OCI-LY3 (cell line): Measurements from ENCODE around the gene SCP2.

Source experiments
- H2AFZ ChIP-seq: fragments of 200-600, 300-600 bp; shearing (Covaris generic); 2 replicates; pipeline ENCODE4 v1.6.0; 2014; ENCODE audit warnings: antibody characterized with exemption, low read depth, low read length
- H3K27ac ChIP-seq: fragments of 200-600, 300-600 bp; sonication (generic); 2 replicates; pipeline ENCODE4 v1.5.1; 2014; ENCODE audit warnings: mild to moderate bottlenecking, low read length, moderate library complexity, mixed read lengths
- H3K27me3 ChIP-seq: fragments of 200-600, 300-600 bp; sonication (generic); 2 replicates; pipeline ENCODE4 v1.6.1; 2014; ENCODE audit warnings: low read depth, low read length, mixed read lengths
- H3K36me3 ChIP-seq: fragments of 200-600, 300-600 bp; sonication (generic); replicated peaks from 2 replicates; pipeline ENCODE3; 2014; ENCODE audit warnings: low read depth, low read length, mixed read lengths
- H3K4me1 ChIP-seq: fragments of 300-600, 200-600 bp; sonication (generic); 2 replicates; pipeline ENCODE4 v1.6.1; 2014; ENCODE audit warnings: low read length, mixed read lengths
- H3K4me2 ChIP-seq: fragments of 200-600, 300-600 bp; sonication (generic); 2 replicates; pipeline ENCODE4 v1.6.1; 2014; ENCODE audit warnings: low read length, mixed read lengths
- H3K4me3 ChIP-seq: fragments of 300-600, 200-600 bp; sonication (generic); 2 replicates; pipeline ENCODE4 v1.5.1; 2014; ENCODE audit warnings: antibody characterized with exemption, mild to moderate bottlenecking, low read length, moderate library complexity
- H3K79me2 ChIP-seq: fragments of 300-600, 200-600 bp; shearing (Covaris generic); 2 replicates; pipeline ENCODE4 v1.6.1; 2014; ENCODE audit warnings: mild to moderate bottlenecking, low read length, mixed read lengths
- H3K9ac ChIP-seq: fragments of 300-600, 200-600 bp; shearing (Covaris generic); 2 replicates; pipeline ENCODE4 v1.6.0; 2014; ENCODE audit warnings: mild to moderate bottlenecking, low read length, moderate library complexity
- H3K9me3 ChIP-seq: fragments of 200-600, 300-600 bp; shearing (Covaris generic); 2 replicates; pipeline ENCODE4 v1.6.1; 2014; ENCODE audit warnings: low read length, mixed read lengths; ENCODE audit not compliant: insufficient read depth
- H4K20me1 ChIP-seq: fragments of 200-600, 300-600 bp; sonication (generic); 2 replicates; pipeline ENCODE4 v1.6.1; 2016; ENCODE audit warnings: low read length, mixed read lengths; ENCODE audit not compliant: insufficient read depth
- EZH2phosphoT487 ChIP-seq: fragments of 200-600 bp; shearing (Covaris generic); IDR thresholded peaks from 2 replicates; pipeline ENCODE4 v1.6.1; 2018; ENCODE audit warnings: antibody characterized with exemption, mixed run types, low read depth
- TF ChIP-seq, protein P1 (sequence below): fragments of 200-600, 300-600 bp; sonication (generic); IDR thresholded peaks from 2 replicates; pipeline ENCODE4 v1.5.1; 2014; ENCODE audit warnings: antibody characterized with exemption, low read length, low read depth

SCP2 gene

GRCh38 chr1:52927212-52928014, at the start of gene SCP2:
Gene SCP2, plus strand, starts transcription at chr1:52927276. Its CDS starts 121 bp downstream, at chr1:52927397.
- Histone ChIP-seq H3K4me3 (peak within 1 kb of the TSS; percentile 89), H3K27ac (no peak within 1 kb of the TSS), H3K36me3 (no peaks in the 10 kb centered on the region), H4K20me1 (no peaks in the 10 kb centered on the region), H3K9ac (peak within 1 kb of the TSS; percentile 80), H3K4me2 (peak within 1 kb of the TSS; percentile 91), H3K27me3 (no peaks in the 10 kb centered on the region; the same call in 1 of the 2 replicates), H3K9me3 (no peaks in the 10 kb centered on the region), H2AFZ (peak within 1 kb of the TSS; percentile 86), H3K4me1 (peaks cover 13% of the 10 kb centered on the region), H3K79me2 (0 out of 2 replicates have a peak, but pooled peaks cover 4% of the 10 kb centered on the region)
- TF ChIP-seq, protein P1, sequence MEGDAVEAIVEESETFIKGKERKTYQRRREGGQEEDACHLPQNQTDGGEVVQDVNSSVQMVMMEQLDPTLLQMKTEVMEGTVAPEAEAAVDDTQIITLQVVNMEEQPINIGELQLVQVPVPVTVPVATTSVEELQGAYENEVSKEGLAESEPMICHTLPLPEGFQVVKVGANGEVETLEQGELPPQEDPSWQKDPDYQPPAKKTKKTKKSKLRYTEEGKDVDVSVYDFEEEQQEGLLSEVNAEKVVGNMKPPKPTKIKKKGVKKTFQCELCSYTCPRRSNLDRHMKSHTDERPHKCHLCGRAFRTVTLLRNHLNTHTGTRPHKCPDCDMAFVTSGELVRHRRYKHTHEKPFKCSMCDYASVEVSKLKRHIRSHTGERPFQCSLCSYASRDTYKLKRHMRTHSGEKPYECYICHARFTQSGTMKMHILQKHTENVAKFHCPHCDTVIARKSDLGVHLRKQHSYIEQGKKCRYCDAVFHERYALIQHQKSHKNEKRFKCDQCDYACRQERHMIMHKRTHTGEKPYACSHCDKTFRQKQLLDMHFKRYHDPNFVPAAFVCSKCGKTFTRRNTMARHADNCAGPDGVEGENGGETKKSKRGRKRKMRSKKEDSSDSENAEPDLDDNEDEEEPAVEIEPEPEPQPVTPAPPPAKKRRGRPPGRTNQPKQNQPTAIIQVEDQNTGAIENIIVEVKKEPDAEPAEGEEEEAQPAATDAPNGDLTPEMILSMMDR = no peak
- no peak for TF ChIP-seq EZH2phosphoT487

GRCh38 chr1:52877554-52877953, 49.5 kb upstream of the SCP2 start:
- Histone ChIP-seq H3K36me3 (no peaks in the 10 kb centered on the region), H4K20me1 (no peaks in the 10 kb centered on the region), H3K9me3 (no peaks in the 10 kb centered on the region), H3K27me3 (no peaks in the 10 kb centered on the region), H3K9ac (no peak overlapping the region), H3K4me2 (no peak overlapping the region), H3K79me2 (no peaks in the 10 kb centered on the region), H3K4me3 (no peak overlapping the region), H2AFZ (no peak overlapping the region), H3K4me1 (no peaks in the 10 kb centered on the region), H3K27ac (no peak overlapping the region)
- TF ChIP-seq, protein P1 = no peak
- TF ChIP-seq EZH2phosphoT487 = no peak

DNA sequence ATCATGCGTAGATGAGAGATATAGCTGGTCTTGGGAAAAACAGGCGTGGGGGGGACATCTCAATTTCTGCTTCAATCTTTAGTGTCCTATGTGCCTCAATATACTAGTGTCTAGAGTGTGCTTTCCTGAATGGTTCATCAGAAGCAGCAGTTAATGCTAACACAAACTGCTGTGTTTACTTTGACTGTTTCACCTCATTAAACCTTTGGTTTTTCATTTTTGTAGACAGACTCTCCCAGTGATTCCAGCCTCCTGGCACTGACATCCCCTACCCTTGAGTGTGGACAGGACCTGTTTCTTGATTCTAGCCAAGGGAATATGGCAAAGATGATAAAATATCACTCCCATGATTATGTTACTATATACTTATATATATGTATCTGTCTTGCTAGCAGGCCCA, 46.9 kb upstream of the SCP2 start:
- TF ChIP-seq EZH2phosphoT487 = no peak
- TF ChIP-seq, protein P1 = no peak
- H3K27me3 ChIP-seq = no peaks in the 10 kb centered on the region
- H2AFZ ChIP-seq = no peak overlapping the region
- no peaks in the 10 kb centered on the region for H3K36me3 ChIP-seq
- no peaks in the 10 kb centered on the region for H4K20me1 ChIP-seq
- H3K27ac ChIP-seq = no peak overlapping the region
- H3K9me3 ChIP-seq = no peaks in the 10 kb centered on the region
- H3K4me1 ChIP-seq = no peaks in the 10 kb centered on the region
- H3K4me2 ChIP-seq = no peak overlapping the region
- no peak overlapping the region for H3K9ac ChIP-seq
- no peak overlapping the region for H3K4me3 ChIP-seq
- H3K79me2 ChIP-seq = no peaks in the 10 kb centered on the region

GRCh38 chr1:52887483-52887882, 39.6 kb upstream of the SCP2 start:
- H2AFZ ChIP-seq = no peak overlapping the region
- H3K27me3 ChIP-seq = no peaks in the 10 kb centered on the region
- H3K9me3 ChIP-seq = no peaks in the 10 kb centered on the region
- H3K4me1 ChIP-seq = no peaks in the 10 kb centered on the region
- no peak overlapping the region for H3K4me2 ChIP-seq
- no peak overlapping the region for H3K4me3 ChIP-seq
- H3K79me2 ChIP-seq = no peaks in the 10 kb centered on the region
- TF ChIP-seq, protein P1 = no peak
- TF ChIP-seq EZH2phosphoT487 = no peak
- no peak overlapping the region for H3K27ac ChIP-seq
- H3K36me3 ChIP-seq = no peaks in the 10 kb centered on the region
- no peak overlapping the region for H3K9ac ChIP-seq
- H4K20me1 ChIP-seq = no peaks in the 10 kb centered on the region
